Karpas-422 (cell line): ENCODE measurements around the gene ZMYM2. TPM values are rescaled to one million over a fixed set of nuclear protein-coding genes. Genes with fewer than 3 reads are reported as not detected.

Experiments used
- DNase-seq: peaks from one replicate; pipeline ENCODE4 v3.0.0-alpha.2; 2015
- H2AFZ ChIP-seq: fragments of 200-600 bp; sonication (generic); 2 replicates; pipeline ENCODE4 v1.6.1; 2014; ENCODE audit warnings: antibody characterized with exemption, low read length, mixed read lengths
- H3K27ac ChIP-seq: fragments of 200-600 bp; sonication (generic); 2 replicates; pipeline ENCODE4 v1.5.1; 2014; ENCODE audit warnings: mild to moderate bottlenecking, low read length, moderate library complexity
- H3K27me3 ChIP-seq: fragments of 200-600 bp; sonication (generic); 2 replicates; pipeline ENCODE4 v1.6.1; 2014; ENCODE audit warnings: low read length, mixed read lengths
- H3K36me3 ChIP-seq: fragments of 200-600 bp; sonication (generic); 2 replicates; pipeline ENCODE4 v1.6.1; 2014; ENCODE audit warnings: low read length, mixed read lengths; ENCODE audit not compliant: insufficient read depth
- H3K4me1 ChIP-seq: fragments of 200-600 bp; sonication (generic); 2 replicates; pipeline ENCODE4 v1.6.1; 2014; ENCODE audit warnings: mild to moderate bottlenecking, low read length, mixed read lengths
- H3K4me2 ChIP-seq: fragments of 200-600 bp; sonication (generic); 2 replicates; pipeline ENCODE4 v1.6.1; 2014; ENCODE audit warnings: low read length, low read depth, mild to moderate bottlenecking; ENCODE audit not compliant: poor library complexity, severe bottlenecking
- H3K4me3 ChIP-seq: fragments of 200-600 bp; sonication (generic); 2 replicates; pipeline ENCODE4 v1.5.1; 2014; ENCODE audit warnings: mild to moderate bottlenecking, antibody characterized with exemption, low read length, mixed read lengths
- H3K79me2 ChIP-seq: fragments of 200-600 bp; sonication (generic); 2 replicates; pipeline ENCODE4 v1.6.1; 2014; ENCODE audit warnings: mild to moderate bottlenecking, low read length, mixed read lengths
- H3K9ac ChIP-seq: fragments of 200-600 bp; sonication (generic); 2 replicates; pipeline ENCODE4 v1.6.0; 2014; ENCODE audit warnings: low read length
- H3K9me2 ChIP-seq: fragments of 200-600 bp; sonication (generic), shearing (Covaris generic); replicated peaks from 2 replicates; pipeline ENCODE4 v1.6.0; 2014; ENCODE audit warnings: mild to moderate bottlenecking, low read length, moderate library complexity; ENCODE audit not compliant: insufficient read depth
- H3K9me3 ChIP-seq: fragments of 300-700, 200-600 bp; sonication (generic); 2 replicates; pipeline ENCODE4 v1.6.1; 2014; ENCODE audit warnings: low read length, mixed read lengths
- H4K20me1 ChIP-seq: fragments of 200-600 bp; sonication (generic); 2 replicates; pipeline ENCODE4 v1.6.1; 2014; ENCODE audit warnings: mild to moderate bottlenecking, antibody characterized with exemption, low read length, low read depth; ENCODE audit not compliant: insufficient read depth
- total RNA-seq: library from RNA; depleted of rRNA; stranded (reverse); fragments of >200 nt; shearing (Covaris generic); gene quantifications from 2 replicates; pipeline ENCODE4 v1.2.3, GENCODE V29; 2014; ENCODE audit warnings: low replicate concordance

Gene ZMYM2
- total RNA-seq, 1 experiment from 2014 or later, result 148 TPM

DNA sequence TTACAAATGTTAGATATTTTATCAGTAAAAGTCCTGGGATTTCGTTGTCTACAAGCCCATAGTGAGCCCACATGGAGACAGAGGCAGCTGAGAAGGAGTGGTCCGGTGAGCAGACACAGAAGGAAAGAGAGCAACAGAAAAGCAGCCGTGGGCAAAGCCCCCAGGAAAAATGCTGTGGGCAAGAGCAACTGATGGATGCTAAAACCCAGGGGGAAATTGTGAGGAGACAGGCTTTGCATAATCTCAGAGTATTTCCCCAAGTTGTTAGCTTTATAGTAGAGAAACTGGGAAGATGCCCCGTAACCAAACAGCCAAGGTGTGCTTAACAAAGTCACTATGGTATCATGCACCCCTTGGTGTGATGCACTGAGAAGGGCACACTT is 167.2 kb downstream of the ZMYM2 start:
- no peak for DNase-seq
- no peak overlapping the region for H2AFZ ChIP-seq
- no peaks in the 10 kb centered on the region for H3K9me3 ChIP-seq
- H3K9me2 ChIP-seq, result no peaks in the 10 kb centered on the region
- H3K79me2 ChIP-seq, result no peaks in the 10 kb centered on the region
- H3K4me2 ChIP-seq, result no peak overlapping the region
- no peak overlapping the region for H3K4me3 ChIP-seq
- no peak overlapping the region for H3K9ac ChIP-seq
- H3K27ac ChIP-seq, result no peak overlapping the region
- peaks cover 9% of the 10 kb centered on the region; the same call in 1 of the 2 replicates for H3K4me1 ChIP-seq
- no peaks in the 10 kb centered on the region for H3K27me3 ChIP-seq
- H4K20me1 ChIP-seq, result no peaks in the 10 kb centered on the region
- H3K36me3 ChIP-seq, result no peaks in the 10 kb centered on the region

- no peak overlapping the region for H3K27ac ChIP-seq
- no peaks in the 10 kb centered on the region for H3K36me3 ChIP-seq
- no peaks in the 10 kb centered on the region for H3K9me3 ChIP-seq
- H3K27me3 ChIP-seq, result no peaks in the 10 kb centered on the region
- no peaks in the 10 kb centered on the region for H3K79me2 ChIP-seq
- no peaks in the 10 kb centered on the region for H3K9me2 ChIP-seq
- no peaks in the 10 kb centered on the region for H4K20me1 ChIP-seq
- H3K4me2 ChIP-seq, result no peak overlapping the region
- no peak overlapping the region for H2AFZ ChIP-seq
- H3K4me1 ChIP-seq, result peaks cover 5% of the 10 kb centered on the region; the same call in 1 of the 2 replicates
- H3K9ac ChIP-seq, result no peak overlapping the region
- H3K4me3 ChIP-seq, result no peak overlapping the region
- no peak for DNase-seq
Measured at GRCh38 chr13:20126541-20127261, 168.2 kb downstream of the ZMYM2 start.

GRCh38 chr13:20127262-20127561 is 168.7 kb downstream of the ZMYM2 start:
- Histone ChIP-seq H3K36me3 (no peaks in the 10 kb centered on the region), H4K20me1 (no peaks in the 10 kb centered on the region), H3K27me3 (no peaks in the 10 kb centered on the region), H2AFZ (no peak overlapping the region), H3K79me2 (no peaks in the 10 kb centered on the region), H3K9me3 (no peaks in the 10 kb centered on the region), H3K9me2 (no peaks in the 10 kb centered on the region), H3K4me3 (no peak overlapping the region), H3K9ac (no peak overlapping the region), H3K4me1 (peaks cover 5% of the 10 kb centered on the region; the same call in 1 of the 2 replicates), H3K27ac (no peak overlapping the region), H3K4me2 (no peak overlapping the region)
- no peak for DNase-seq

GRCh38 chr13:20127562-20128458 is 169.3 kb downstream of the ZMYM2 start:
- H3K4me2 ChIP-seq, result no peak overlapping the region
- no peaks in the 10 kb centered on the region for H3K9me2 ChIP-seq
- H3K27me3 ChIP-seq, result no peaks in the 10 kb centered on the region
- H3K4me3 ChIP-seq, result no peak overlapping the region
- no peak for DNase-seq
- H3K79me2 ChIP-seq, result no peaks in the 10 kb centered on the region
- H3K9ac ChIP-seq, result no peak overlapping the region
- no peaks in the 10 kb centered on the region for H3K9me3 ChIP-seq
- no peaks in the 10 kb centered on the region for H3K36me3 ChIP-seq
- no peaks in the 10 kb centered on the region for H4K20me1 ChIP-seq
- H3K4me1 ChIP-seq, result peaks cover 5% of the 10 kb centered on the region; the same call in 1 of the 2 replicates
- H3K27ac ChIP-seq, result no peak overlapping the region
- no peak overlapping the region for H2AFZ ChIP-seq

DNA sequence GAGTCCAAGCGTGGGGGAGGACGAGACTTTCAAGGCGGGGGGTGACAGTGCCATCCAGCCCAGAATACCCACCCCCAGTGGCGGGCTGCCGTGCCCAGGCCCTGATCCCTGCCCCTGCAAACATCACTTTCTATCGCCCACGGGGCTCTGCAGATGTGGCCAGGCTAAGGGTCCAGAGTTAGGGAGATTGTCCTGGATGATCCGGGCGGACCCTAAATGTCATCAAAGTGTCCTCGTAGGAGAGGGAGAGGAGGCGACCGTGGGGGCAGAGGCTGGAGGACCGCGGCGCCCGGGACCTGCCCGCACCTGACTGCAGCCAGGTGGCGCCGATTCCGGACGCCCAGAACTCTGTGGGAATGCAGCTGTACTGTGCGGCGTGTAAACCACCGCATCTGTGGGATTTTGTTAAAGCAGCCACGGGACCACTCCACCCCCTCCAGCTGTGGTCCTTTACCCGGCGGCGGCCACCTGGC is 170.0 kb downstream of the ZMYM2 start:
- H3K9ac ChIP-seq, result no peak overlapping the region

DNA sequence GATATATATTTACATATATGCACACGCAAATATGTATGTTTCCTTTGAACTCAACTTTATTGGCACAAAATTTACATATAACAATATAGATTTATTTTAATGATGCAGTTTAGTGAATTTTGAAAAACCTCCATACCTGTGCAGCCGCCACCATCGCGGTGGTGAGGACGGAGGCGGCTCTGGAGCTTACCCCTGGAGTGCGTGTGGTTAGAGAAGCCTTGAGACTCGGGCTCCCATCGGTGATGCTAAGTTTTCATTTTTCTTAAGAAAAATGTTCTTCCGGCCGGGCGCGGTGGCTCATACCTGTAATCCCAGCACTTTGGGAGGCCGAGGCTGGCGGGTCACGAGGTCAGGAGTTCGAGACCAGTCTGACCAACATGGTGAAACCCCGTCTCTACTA is 170.5 kb downstream of the ZMYM2 start:
- Histone ChIP-seq H3K27ac (no peak overlapping the region), H3K9me3 (no peaks in the 10 kb centered on the region), H3K4me1 (peaks cover 5% of the 10 kb centered on the region; the same call in 1 of the 2 replicates), H3K9me2 (no peaks in the 10 kb centered on the region), H4K20me1 (no peaks in the 10 kb centered on the region), H3K36me3 (no peaks in the 10 kb centered on the region), H3K4me2 (no peak overlapping the region), H3K9ac (no peak overlapping the region), H3K27me3 (no peaks in the 10 kb centered on the region), H2AFZ (no peak overlapping the region), H3K79me2 (no peaks in the 10 kb centered on the region), H3K4me3 (no peak overlapping the region)
- DNase-seq, result no peak

More for the DNA sequence above, 170.0 kb downstream of the ZMYM2 start:
- Histone ChIP-seq H2AFZ (no peak overlapping the region), H3K27ac (no peak overlapping the region), H3K27me3 (no peaks in the 10 kb centered on the region), H3K9me2 (no peaks in the 10 kb centered on the region), H3K4me2 (no peak overlapping the region), H3K9me3 (no peaks in the 10 kb centered on the region), H3K36me3 (no peaks in the 10 kb centered on the region), H4K20me1 (no peaks in the 10 kb centered on the region), H3K79me2 (no peaks in the 10 kb centered on the region), H3K4me1 (peaks cover 5% of the 10 kb centered on the region; the same call in 1 of the 2 replicates), H3K4me3 (no peak overlapping the region)
- no peak for DNase-seq

DNA sequence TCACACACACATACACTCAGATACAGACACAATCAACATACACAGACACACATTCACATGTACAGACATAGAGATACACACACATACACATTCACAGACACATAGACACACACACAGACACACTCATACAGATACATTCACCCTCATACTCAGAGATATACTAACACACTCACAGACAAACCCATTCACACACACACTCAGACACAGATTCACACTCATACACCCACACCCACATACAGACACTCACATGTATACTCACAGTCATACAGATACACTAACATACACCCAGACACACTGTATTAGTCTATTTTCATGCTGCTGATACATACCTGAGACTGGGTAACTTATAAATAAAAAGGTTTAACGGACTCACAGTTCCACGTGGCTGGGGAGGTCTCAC is 171.5 kb downstream of the ZMYM2 start:
- Histone ChIP-seq H3K4me3 (no peak overlapping the region), H2AFZ (no peak overlapping the region), H4K20me1 (no peaks in the 10 kb centered on the region), H3K9ac (no peak overlapping the region), H3K9me3 (no peaks in the 10 kb centered on the region), H3K27me3 (no peaks in the 10 kb centered on the region), H3K9me2 (no peaks in the 10 kb centered on the region), H3K4me1 (peaks cover 5% of the 10 kb centered on the region; the same call in 1 of the 2 replicates), H3K4me2 (no peak overlapping the region), H3K27ac (no peak overlapping the region), H3K79me2 (no peaks in the 10 kb centered on the region), H3K36me3 (no peaks in the 10 kb centered on the region)
- no peak for DNase-seq

DNA sequence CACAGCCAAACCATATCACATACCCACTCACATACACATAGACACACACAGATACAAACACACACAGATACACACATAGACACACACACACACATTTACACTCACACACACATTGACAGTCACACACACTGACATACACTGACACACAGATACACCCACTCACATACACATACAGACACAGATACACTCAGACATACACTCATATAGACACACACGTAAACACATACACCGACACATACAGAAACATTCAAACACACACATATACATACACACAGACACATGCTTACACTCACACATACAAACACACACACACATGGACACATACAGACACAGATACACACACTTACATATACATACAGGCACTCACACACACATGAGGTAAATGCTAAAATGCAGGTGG is 172.1 kb downstream of the ZMYM2 start:
- H3K4me1 ChIP-seq, result peaks cover 4% of the 10 kb centered on the region; the same call in 1 of the 2 replicates
- H3K4me2 ChIP-seq, result no peak overlapping the region
- no peak overlapping the region for H3K27ac ChIP-seq
- no peaks in the 10 kb centered on the region for H3K36me3 ChIP-seq
- no peaks in the 10 kb centered on the region for H4K20me1 ChIP-seq
- no peaks in the 10 kb centered on the region for H3K79me2 ChIP-seq
- no peaks in the 10 kb centered on the region for H3K27me3 ChIP-seq
- H3K9ac ChIP-seq, result no peak overlapping the region
- H3K9me2 ChIP-seq, result no peaks in the 10 kb centered on the region
- H3K9me3 ChIP-seq, result no peaks in the 10 kb centered on the region
- H2AFZ ChIP-seq, result no peak overlapping the region
- H3K4me3 ChIP-seq, result no peak overlapping the region
- DNase-seq, result no peak
